Progenitor cell of endocrine pancreas (in vitro differentiated cells): Measurements from ENCODE around the gene OR2M5. TPM values are rescaled to one million over a fixed set of nuclear protein-coding genes. Genes with fewer than 3 reads are reported as not detected.

Source experiments
- DNase-seq: peaks from one replicate; pipeline ENCODE4 v3.0.0; 2021; ENCODE audit warnings: low spot score; ENCODE audit not compliant: unreplicated experiment
- H3K27ac Mint-ChIP-seq: 2 replicates; pipeline ENCODE4 v1.8.0; 2021; ENCODE audit warnings: mild to moderate bottlenecking, moderate library complexity, mixed read lengths
- H3K27me3 Mint-ChIP-seq: 2 replicates; pipeline ENCODE4 v1.8.0; 2021; ENCODE audit warnings: mixed read lengths
- H3K36me3 Mint-ChIP-seq: 2 replicates; pipeline ENCODE4 v1.8.0; 2022; ENCODE audit warnings: mixed read lengths; ENCODE audit not compliant: insufficient read depth
- H3K4me1 Mint-ChIP-seq: 2 replicates; pipeline ENCODE4 v1.8.0; 2021; ENCODE audit warnings: low read depth, mixed read lengths
- H3K4me3 Mint-ChIP-seq: 2 replicates; pipeline ENCODE4 v1.8.0; 2021; ENCODE audit warnings: low read depth, mild to moderate bottlenecking, moderate library complexity, mixed read lengths
- H3K9me3 Mint-ChIP-seq: 2 replicates; pipeline ENCODE4 v1.8.0; 2021; ENCODE audit warnings: low read depth, mixed read lengths
- CTCF ChIP-seq: fragments of 200-600 bp; sonication (generic); IDR thresholded peaks from one replicate; pipeline ENCODE4 v1.5.0; 2021; ENCODE audit warnings: antibody characterized with exemption, mild to moderate bottlenecking; ENCODE audit not compliant: unreplicated experiment
- total RNA-seq: library from RNA; stranded (reverse); gene quantifications from 2 replicates; pipeline ENCODE4 v1.2.1, GENCODE V29; 2021

Gene OR2M5
- total RNA-seq, 1 donor from 2014 or later = not detected

- no peak overlapping the region for H3K4me3 Mint-ChIP-seq
- no peak for DNase-seq
- TF ChIP-seq CTCF = no peak
- H3K4me1 Mint-ChIP-seq = no peaks in the 10 kb centered on the region
- H3K36me3 Mint-ChIP-seq = no peaks in the 10 kb centered on the region
- H3K27me3 Mint-ChIP-seq = no peaks in the 10 kb centered on the region
- H3K9me3 Mint-ChIP-seq = peaks cover 47% of the 10 kb centered on the region
- H3K27ac Mint-ChIP-seq = no peak overlapping the region
These were observed 11.0 kb downstream of the OR2M5 start for GRCh38 chr1:248155927-248156326.

- Mint-ChIP-seq H3K27ac (no peak overlapping the region), H3K9me3 (peaks cover 39% of the 10 kb centered on the region), H3K4me3 (no peak overlapping the region), H3K4me1 (no peaks in the 10 kb centered on the region), H3K36me3 (no peaks in the 10 kb centered on the region), H3K27me3 (no peaks in the 10 kb centered on the region)
- no peak for DNase-seq
- TF ChIP-seq CTCF = no peak
These were observed 13.8 kb downstream of the OR2M5 start for GRCh38 chr1:248158758-248159157.

GRCh38 chr1:248164031-248164430 is 19.1 kb downstream of the OR2M5 start:
- Mint-ChIP-seq H3K27me3 (no peaks in the 10 kb centered on the region), H3K4me1 (no peaks in the 10 kb centered on the region), H3K36me3 (peaks cover 2% of the 10 kb centered on the region), H3K4me3 (no peak overlapping the region), H3K27ac (no peak overlapping the region), H3K9me3 (peaks cover 31% of the 10 kb centered on the region)
- TF ChIP-seq CTCF = no peak
- DNase-seq = no peak

GRCh38 chr1:248165186-248165585 is 20.2 kb downstream of the OR2M5 start:
- no peak for DNase-seq
- no peak for TF ChIP-seq CTCF
- Mint-ChIP-seq H3K9me3 (peaks cover 22% of the 10 kb centered on the region), H3K36me3 (peaks cover 2% of the 10 kb centered on the region), H3K4me1 (no peaks in the 10 kb centered on the region), H3K27me3 (no peaks in the 10 kb centered on the region), H3K27ac (no peak overlapping the region), H3K4me3 (no peak overlapping the region)

GRCh38 chr1:248174521-248174920 is 29.6 kb downstream of the OR2M5 start, which contains the start of gene OR2M2:
Gene OR2M2, plus strand, starts transcription at chr1:248174821. Its CDS starts 5,165 bp downstream, at chr1:248179986.
- Mint-ChIP-seq H3K27me3 (no peaks in the 10 kb centered on the region), H3K9me3 (peaks cover 36% of the 10 kb centered on the region), H3K36me3 (no peaks in the 10 kb centered on the region), H3K4me1 (no peaks in the 10 kb centered on the region), H3K27ac (no peak within 1 kb of the TSS), H3K4me3 (no peak within 1 kb of the TSS)
- no peak for TF ChIP-seq CTCF
- no peak for DNase-seq
